ENCODE measurements around the gene KCNK1.
"Not testable (repeated sequence)": the region's sequence is repeated elsewhere in the genome, so short reads cannot be mapped to it uniquely, and the experiment has no call there.

KCNK1 gene

DNA sequence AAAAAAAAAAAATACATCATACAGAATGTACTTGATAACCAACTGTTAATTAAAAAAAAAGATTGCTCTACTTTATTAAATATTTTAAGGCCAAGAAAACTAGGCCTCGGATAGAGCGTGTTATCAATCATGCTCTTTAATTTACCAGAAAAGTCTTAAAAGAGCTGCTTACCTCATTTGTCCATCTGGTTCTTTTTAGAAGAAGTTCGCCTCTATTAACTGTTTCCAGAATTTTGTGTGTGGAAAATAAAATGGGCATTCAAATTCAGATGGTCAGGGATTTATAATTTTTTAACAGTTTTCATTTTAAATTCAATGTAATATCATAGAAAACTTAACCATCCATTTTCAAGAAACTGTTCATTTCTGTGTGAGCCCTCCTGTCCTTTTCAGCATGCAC is 53.8 kb downstream of the KCNK1 start:
- H3K4me3 ChIP-seq (ENCODE audit: low read depth, low read length) = no peak overlapping the region
- TF ChIP-seq, protein P1, sequence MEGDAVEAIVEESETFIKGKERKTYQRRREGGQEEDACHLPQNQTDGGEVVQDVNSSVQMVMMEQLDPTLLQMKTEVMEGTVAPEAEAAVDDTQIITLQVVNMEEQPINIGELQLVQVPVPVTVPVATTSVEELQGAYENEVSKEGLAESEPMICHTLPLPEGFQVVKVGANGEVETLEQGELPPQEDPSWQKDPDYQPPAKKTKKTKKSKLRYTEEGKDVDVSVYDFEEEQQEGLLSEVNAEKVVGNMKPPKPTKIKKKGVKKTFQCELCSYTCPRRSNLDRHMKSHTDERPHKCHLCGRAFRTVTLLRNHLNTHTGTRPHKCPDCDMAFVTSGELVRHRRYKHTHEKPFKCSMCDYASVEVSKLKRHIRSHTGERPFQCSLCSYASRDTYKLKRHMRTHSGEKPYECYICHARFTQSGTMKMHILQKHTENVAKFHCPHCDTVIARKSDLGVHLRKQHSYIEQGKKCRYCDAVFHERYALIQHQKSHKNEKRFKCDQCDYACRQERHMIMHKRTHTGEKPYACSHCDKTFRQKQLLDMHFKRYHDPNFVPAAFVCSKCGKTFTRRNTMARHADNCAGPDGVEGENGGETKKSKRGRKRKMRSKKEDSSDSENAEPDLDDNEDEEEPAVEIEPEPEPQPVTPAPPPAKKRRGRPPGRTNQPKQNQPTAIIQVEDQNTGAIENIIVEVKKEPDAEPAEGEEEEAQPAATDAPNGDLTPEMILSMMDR (IDR thresholded peaks at IDR 0.05; ENCODE audit: low read depth, low read length) = no peak

DNA sequence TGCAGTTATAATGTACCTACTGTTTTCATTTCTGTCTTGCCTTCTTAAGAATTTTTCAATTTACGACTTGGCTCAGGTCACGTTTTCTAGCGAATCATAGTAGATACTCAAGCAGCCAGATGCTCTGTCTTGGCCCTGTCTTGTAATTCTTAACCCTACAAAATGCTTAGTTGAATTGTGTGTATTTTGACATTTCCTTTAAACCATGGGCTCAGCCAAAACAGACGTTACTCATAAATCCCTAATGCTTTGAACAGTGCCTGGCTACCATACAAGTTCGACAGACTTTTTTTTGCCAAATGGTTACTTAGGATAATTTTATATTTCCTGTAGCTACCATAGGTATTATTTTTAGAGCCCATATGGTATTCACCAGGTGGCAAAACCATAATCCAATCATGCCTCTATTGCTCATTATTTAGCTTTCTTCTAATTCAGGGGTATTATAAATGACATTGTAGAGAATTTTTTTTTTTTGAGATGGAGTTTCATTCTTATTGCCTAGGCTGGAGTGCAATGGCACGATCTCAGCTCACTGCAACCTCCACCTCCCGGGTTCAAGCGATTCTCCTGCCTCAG is 54.3 kb downstream of the KCNK1 start:
- no peak overlapping the region for H3K4me3 ChIP-seq (ENCODE audit: low read depth, low read length)
- TF ChIP-seq, protein P1 (IDR thresholded peaks at IDR 0.05; ENCODE audit: low read depth, low read length) = no peak

DNA sequence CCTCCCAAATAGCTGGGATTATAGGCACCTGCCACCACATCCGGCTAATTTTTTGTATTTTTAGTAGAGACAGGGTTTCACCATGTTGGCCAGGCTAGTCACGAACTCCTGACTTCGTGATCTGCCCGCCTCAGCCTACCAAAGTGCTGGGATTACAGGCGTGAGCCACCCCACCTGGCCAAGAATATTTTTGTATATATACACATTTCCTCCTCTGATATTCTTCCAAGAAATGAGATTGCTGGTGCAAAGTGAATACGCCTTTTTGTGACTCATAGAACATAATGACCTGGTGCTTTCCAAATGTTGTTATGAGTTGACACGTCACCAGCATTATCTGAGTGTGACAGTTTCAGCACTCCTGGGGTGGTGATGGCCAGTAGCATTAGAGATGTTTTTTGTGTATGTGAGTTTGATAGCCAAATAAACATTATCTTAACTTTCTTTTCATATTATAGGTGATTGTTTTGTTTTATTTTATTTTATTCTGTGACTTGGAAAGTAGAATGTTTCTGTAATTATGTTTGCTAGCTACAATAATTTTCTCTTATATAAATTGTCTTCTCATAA is 54.9 kb downstream of the KCNK1 start:
- TF ChIP-seq, protein P1 (IDR thresholded peaks at IDR 0.05; ENCODE audit: low read depth, low read length) = no peak
- no peak overlapping the region for H3K4me3 ChIP-seq (ENCODE audit: low read depth, low read length)

DNA sequence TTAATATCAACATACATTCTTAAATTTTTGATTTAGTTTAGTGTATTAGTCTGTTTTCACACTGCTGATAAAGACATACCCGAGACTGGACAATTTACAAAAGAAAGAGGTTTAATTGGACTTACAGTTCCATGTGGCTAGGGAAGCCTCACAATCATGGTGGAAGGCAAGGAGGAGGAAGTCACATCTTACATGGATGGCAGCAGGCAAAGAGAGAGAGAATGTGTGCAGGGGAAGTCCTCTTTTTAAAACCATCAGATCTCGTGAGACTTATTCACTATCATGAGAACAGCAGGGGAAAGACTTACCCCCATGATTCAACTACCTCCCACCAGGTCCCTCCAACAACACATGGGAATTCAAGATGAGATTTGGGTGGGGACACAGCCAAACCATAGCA is 56.5 kb downstream of the KCNK1 start:
- H3K4me3 ChIP-seq (ENCODE audit: low read depth, low read length) = not testable (repeated sequence)

DNA sequence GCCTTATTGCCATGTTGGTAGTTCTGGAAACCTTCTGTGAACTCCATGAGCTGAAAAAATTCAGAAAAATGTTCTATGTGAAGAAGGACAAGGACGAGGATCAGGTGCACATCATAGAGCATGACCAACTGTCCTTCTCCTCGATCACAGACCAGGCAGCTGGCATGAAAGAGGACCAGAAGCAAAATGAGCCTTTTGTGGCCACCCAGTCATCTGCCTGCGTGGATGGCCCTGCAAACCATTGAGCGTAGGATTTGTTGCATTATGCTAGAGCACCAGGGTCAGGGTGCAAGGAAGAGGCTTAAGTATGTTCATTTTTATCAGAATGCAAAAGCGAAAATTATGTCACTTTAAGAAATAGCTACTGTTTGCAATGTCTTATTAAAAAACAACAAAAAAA is 57.4 kb downstream of the KCNK1 start:
- TF ChIP-seq, protein P1 (IDR thresholded peaks at IDR 0.05; ENCODE audit: low read depth, low read length) = no peak
- H3K4me3 ChIP-seq (ENCODE audit: low read depth, low read length) = no peak overlapping the region

DNA sequence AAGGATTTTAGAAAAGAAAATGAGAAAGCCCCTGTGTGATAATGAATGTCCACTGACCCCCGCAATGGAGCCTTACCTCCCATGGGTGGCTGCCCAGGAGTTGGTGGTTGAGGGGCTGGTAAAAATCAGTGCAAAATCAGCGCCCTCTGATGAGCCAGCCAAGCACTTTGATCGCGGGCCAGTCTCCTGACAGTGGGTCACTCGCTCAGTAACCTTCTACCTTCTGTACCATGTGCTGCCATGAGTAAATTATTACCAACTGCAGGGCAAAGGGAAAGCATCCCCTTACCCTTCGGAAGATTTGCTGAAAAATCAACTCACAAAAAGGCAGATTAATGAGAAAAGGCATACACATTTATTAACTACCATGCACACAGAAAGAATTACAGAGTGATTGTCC is 58.8 kb downstream of the KCNK1 start:
- TF ChIP-seq, protein P1 (IDR thresholded peaks at IDR 0.05; ENCODE audit: low read depth, low read length) = no peak
- H3K4me3 ChIP-seq (ENCODE audit: low read depth, low read length) = no peak overlapping the region

DNA sequence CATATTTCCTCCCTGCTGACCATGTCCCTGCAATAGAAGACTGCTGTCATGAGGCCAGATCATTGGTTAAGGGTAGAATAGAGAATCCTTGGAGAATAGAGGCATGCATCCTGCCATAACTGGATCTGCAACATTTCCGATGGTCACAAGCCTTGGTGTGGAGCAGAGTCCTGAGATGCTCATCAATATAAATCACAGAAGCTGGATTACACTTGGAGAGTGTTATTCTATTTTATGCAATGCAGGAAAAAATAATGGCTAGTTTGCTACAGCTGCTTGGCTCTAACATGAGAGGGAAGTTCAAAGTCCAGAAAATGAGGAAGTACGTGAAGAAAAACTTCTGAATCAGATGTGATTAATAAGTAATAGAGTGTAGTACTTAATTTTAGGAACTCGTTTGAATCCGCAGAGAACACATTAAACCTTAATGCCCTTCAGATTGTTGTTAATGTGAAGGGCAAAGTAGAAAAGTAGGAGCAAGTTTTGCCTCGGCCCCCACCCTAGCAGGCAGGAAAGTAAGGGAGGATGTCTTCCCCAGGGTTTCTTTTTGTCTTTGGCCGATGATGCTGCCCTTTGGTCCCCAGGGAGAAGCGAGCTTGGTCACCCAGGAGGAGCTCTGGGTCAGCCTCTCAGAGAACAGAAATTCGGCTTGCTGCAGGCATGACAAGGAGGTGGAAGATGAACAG is 59.5 kb downstream of the KCNK1 start:
- H3K4me3 ChIP-seq (ENCODE audit: low read depth, low read length) = no peak overlapping the region
- TF ChIP-seq, protein P1 (IDR thresholded peaks at IDR 0.05; ENCODE audit: low read depth, low read length) = no peak
